GM12891 (cell line): Measurements from ENCODE around the gene HCN3.

ENCODE experiments used
- PAX5 ChIP-seq: IDR thresholded peaks from 2 replicates; pipeline ENCODE4 v1.6.1; 2011; ENCODE audit warnings: low read length, moderate library complexity, mild to moderate bottlenecking; ENCODE audit not compliant: insufficient read depth, severe bottlenecking
- POLR2A ChIP-seq: IDR thresholded peaks from 2 replicates; pipeline ENCODE4 v1.6.1; 2011; ENCODE audit warnings: low read depth, low read length, control low read depth

- no peak for TF ChIP-seq POLR2A
- no peak for TF ChIP-seq PAX5
Observed at GRCh38 chr1:155297384-155297783, 20.1 kb downstream of the HCN3 start.
